HCT116 (cell line): ENCODE results near the gene SPATC1L. TPM values are rescaled to one million over a fixed set of nuclear protein-coding genes. Genes with fewer than 3 reads are reported as not detected.

Source experiments
- ATAC-seq: fragments of 200-7000 bp; cut with Tn5 transposase; 2 replicates; pipeline ENCODE4 v1.9.1; 2020; ENCODE audit warnings: mild to moderate bottlenecking, moderate library complexity
- BruUV-seq: library from RNA; stranded (reverse); fragments of 400-500 nt; replicated peaks from 2 replicates; lab custom pipeline; 2021; lab: Mats Ljungman, UMichigan
- CTCF ChIA-PET: fragments of 300-600 bp; sonication (Branson Sonifier 250); formaldehyde crosslinking; loops from one replicate; lab custom pipeline; 2021; ENCODE audit warnings: antibody characterized with exemption; lab: Charles Lee
- POLR2A ChIA-PET: fragments of 300-600, 350-600 bp; sonication (Branson Sonifier 250); formaldehyde crosslinking; loops from one replicate; lab custom pipeline; 2021; ENCODE audit warnings: antibody characterized with exemption; lab: Charles Lee
- RAD21 ChIA-PET, 2 experiments: fragments of 300-600 bp; sonication (Branson Sonifier 250); formaldehyde crosslinking; loops; one replicate each; lab custom pipeline; 2023; ENCODE audit warnings: low total read pairs in 2 of 2; ENCODE audit not compliant: uncharacterized antibody in 2 of 2, unreplicated experiment in 2 of 2, low non-redundant PET in 1 of 2; lab: Charles Lee
- DNase-seq: peaks from one replicate; pipeline ENCODE4 v3.0.0-alpha.2; 2010; ENCODE audit warnings: low read depth, low spot score
- H2AFZ ChIP-seq: fragments of 200-600 bp; shearing (Covaris generic), sonication (generic); 2 replicates; pipeline ENCODE4 v1.6.1; 2017; ENCODE audit warnings: low read depth, mixed run types, mixed read lengths, antibody characterized with exemption, low read length; ENCODE audit not compliant: poor library complexity, severe bottlenecking
- H3K27ac ChIP-seq: 2 replicates; pipeline ENCODE4 v1.5.1; 2012; ENCODE audit warnings: low read depth, low read length
- H3K27me3 ChIP-seq: fragments of 200-600 bp; sonication (generic); 2 replicates; pipeline ENCODE4 v1.6.1; 2016; ENCODE audit warnings: mixed run types, low read length, mixed read lengths; ENCODE audit not compliant: insufficient read depth
- H3K36me3 ChIP-seq, 2 experiments: fragments of 200-500 bp in 1 of 2; fragments of 200-600 bp in 1 of 2; sonication (Bioruptor generic) in 1 of 2; sonication (generic) in 1 of 2; 2 replicates each; pipeline versions ENCODE4 v1.5.1 to v1.6.1; 2014 to 2016; ENCODE audit warnings: low read length in 2 of 2, inconsistent platforms in 1 of 2, mixed read lengths in 1 of 2, mixed run types in 1 of 2; ENCODE audit not compliant: insufficient read depth in 2 of 2, control insufficient read depth in 1 of 2
- H3K4me1 ChIP-seq, 2 experiments: fragments of 200-600 bp in 1 of 2; sonication (generic) in 1 of 2; 2 replicates each; pipeline versions ENCODE4 v1.5.1 to v1.6.1; 2012 to 2017; ENCODE audit warnings: low read length in 2 of 2, inconsistent platforms in 1 of 2, mild to moderate bottlenecking in 1 of 2, mixed read lengths in 1 of 2, mixed run types in 1 of 2, moderate library complexity in 1 of 2; ENCODE audit not compliant: insufficient read depth in 2 of 2, control insufficient read depth in 1 of 2
- H3K4me2 ChIP-seq: fragments of 200-600 bp; sonication (generic); 2 replicates; pipeline ENCODE4 v1.6.1; 2017; ENCODE audit warnings: mixed run types, low read length, mixed read lengths
- H3K4me3 ChIP-seq, 2 experiments: fragments of 200-600 bp in 1 of 2; sonication (generic) in 1 of 2; replicated peaks in 1 of 2; 2 replicates each; pipeline ENCODE4 v1.5.1; 2011 to 2016; ENCODE audit warnings: low read length in 2 of 2, control low read depth in 1 of 2, low read depth in 1 of 2, mild to moderate bottlenecking in 1 of 2, mixed read lengths in 1 of 2, mixed run types in 1 of 2
- H3K79me2 ChIP-seq: fragments of 200-600 bp; sonication (generic); 2 replicates; pipeline ENCODE4 v1.6.1; 2017; ENCODE audit warnings: mild to moderate bottlenecking, mixed run types, low read length, moderate library complexity, mixed read lengths; ENCODE audit not compliant: insufficient read depth
- H3K9ac ChIP-seq: fragments of 200-600 bp; sonication (generic); 2 replicates; pipeline ENCODE4 v1.6.1; 2016; ENCODE audit warnings: low read length, mixed read lengths
- H3K9me2 ChIP-seq: fragments of 200-600 bp; sonication (generic), shearing (Covaris generic); 2 replicates; pipeline ENCODE4 v1.6.1; 2017; ENCODE audit warnings: mixed run types, mild to moderate bottlenecking, moderate library complexity; ENCODE audit not compliant: insufficient read depth
- H3K9me3 ChIP-seq, 2 experiments: fragments of 200-500 bp in 1 of 2; fragments of 200-600 bp in 1 of 2; sonication (Bioruptor generic) in 1 of 2; sonication (generic) in 1 of 2; 2 replicates each; pipeline ENCODE4 v1.6.1; 2014 to 2017; ENCODE audit warnings: low read length in 2 of 2, mixed read lengths in 2 of 2, inconsistent platforms in 1 of 2, low read depth in 1 of 2, mild to moderate bottlenecking in 1 of 2, mixed run types in 1 of 2, moderate library complexity in 1 of 2; ENCODE audit not compliant: control insufficient read depth in 1 of 2, insufficient read depth in 1 of 2
- H4K20me1 ChIP-seq: fragments of 200-600 bp; sonication (generic), shearing (Covaris generic); 2 replicates; pipeline ENCODE4 v1.6.1; 2017; ENCODE audit warnings: mixed run types, mild to moderate bottlenecking, moderate library complexity; ENCODE audit not compliant: insufficient read depth
- CBX3 ChIP-seq: IDR thresholded peaks from 2 replicates; pipeline ENCODE4 v1.6.1; 2012; ENCODE audit warnings: low read depth
- CEBPB ChIP-seq: IDR thresholded peaks from 2 replicates; pipeline ENCODE4 v1.6.1; 2012; ENCODE audit warnings: low read depth
- FOSL1 ChIP-seq: IDR thresholded peaks from 2 replicates; pipeline ENCODE4 v1.6.1; 2012; ENCODE audit warnings: low read depth
- JUND ChIP-seq: IDR thresholded peaks from 2 replicates; pipeline ENCODE4 v1.6.1; 2012
- POLR2AphosphoS5 ChIP-seq: IDR thresholded peaks from 2 replicates; pipeline ENCODE4 v1.6.1; 2011; ENCODE audit warnings: mild to moderate bottlenecking, low read depth, low read length, moderate library complexity
- RAD21 ChIP-seq: IDR thresholded peaks from 2 replicates; pipeline ENCODE4 v1.6.1; 2012; ENCODE audit warnings: low read depth, mild to moderate bottlenecking
- SP1 ChIP-seq: IDR thresholded peaks from 2 replicates; pipeline ENCODE4 v1.6.1; 2012; ENCODE audit warnings: low read depth
- TCF7L2 ChIP-seq: IDR thresholded peaks from 2 replicates; pipeline ENCODE4 v1.7.0; 2011; ENCODE audit warnings: borderline replicate concordance, inconsistent platforms; ENCODE audit not compliant: insufficient read depth, insufficient read length; ENCODE audit errors: extremely low read depth
- YY1 ChIP-seq: IDR thresholded peaks from 2 replicates; pipeline ENCODE4 v1.6.1; 2011; ENCODE audit warnings: low read length, low read depth, moderate library complexity, mild to moderate bottlenecking; ENCODE audit not compliant: insufficient replicate concordance; ENCODE audit errors: extremely low read depth
- intact Hi-C: fragments of 100-400 bp; cut with micrococcal nuclease; formaldehyde crosslinking; loops from 2 replicates; pipeline ENCODE4 v1.10.0; 2022
- total RNA-seq: library from RNA; stranded (reverse); gene quantifications from one replicate; pipeline ENCODE4 v1.2.1, GENCODE V29; 2021; ENCODE audit not compliant: unreplicated experiment
- TF ChIP-seq, protein P1 (sequence below): IDR thresholded peaks from 2 replicates; pipeline ENCODE4 v1.6.1; 2012
- TF ChIP-seq, protein P2 (sequence below): IDR thresholded peaks from 2 replicates; pipeline ENCODE4 v1.6.1; 2012
- TF ChIP-seq, protein P3 (sequence below): IDR thresholded peaks from 2 replicates; pipeline ENCODE4 v1.6.1; 2012; ENCODE audit warnings: low read depth
- TF ChIP-seq, protein P4 (sequence below), 3 experiments: fragments of 200-600 bp in 1 of 3; sonication (generic) in 1 of 3; IDR thresholded peaks in 2 of 3; conservative IDR thresholded peaks in 1 of 3; 2 replicates each; pipeline ENCODE4 v1.5.1; 2012 to 2017; ENCODE audit warnings: low read depth in 2 of 3, low read length in 2 of 3, antibody characterized with exemption in 1 of 3, borderline replicate concordance in 1 of 3, control low read depth in 1 of 3, mild to moderate bottlenecking in 1 of 3, mixed read lengths in 1 of 3, mixed run types in 1 of 3, moderate library complexity in 1 of 3; ENCODE audit not compliant: insufficient read depth in 1 of 3

The SPATC1L gene
- total RNA-seq, 1 experiment from 2014 or later = 1.3 TPM

DNA sequence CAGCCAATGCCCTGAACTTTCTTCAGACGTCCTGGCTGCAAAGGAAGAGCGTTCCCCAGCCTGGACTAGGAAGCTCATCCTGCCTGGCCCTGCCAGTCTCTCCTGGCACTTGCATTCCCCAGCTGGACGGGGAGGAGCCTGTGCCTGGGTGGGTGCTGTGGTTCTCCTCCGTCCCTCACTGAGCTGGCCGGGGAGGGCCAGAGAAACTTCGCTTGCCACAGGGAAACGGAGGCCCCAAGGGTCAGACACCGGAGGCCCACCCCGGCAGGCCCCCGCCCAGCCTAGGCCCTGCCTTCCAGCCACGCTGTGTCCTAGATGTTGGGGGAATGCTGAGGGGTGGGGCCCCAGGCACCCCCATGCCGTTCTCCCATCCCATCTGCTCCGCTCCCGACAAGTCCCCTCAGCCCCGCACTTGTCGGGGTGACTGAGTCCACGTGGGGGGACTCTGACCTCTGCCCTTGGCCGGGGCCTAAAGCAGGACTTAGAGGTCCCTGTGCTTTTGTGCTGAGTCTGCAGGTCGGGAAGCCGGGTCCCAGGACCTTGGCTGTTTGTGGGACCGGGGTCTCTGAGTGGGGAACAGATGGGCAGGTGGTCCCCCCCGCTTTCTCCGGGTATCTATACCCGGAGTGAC is 33.7 kb downstream of the SPATC1L start:
- H4K20me1 ChIP-seq = no peaks in the 10 kb centered on the region
- ATAC-seq (no peak), DNase-seq (no peak)
- ChIA-PET CTCF (no interaction called here), RAD21 (no interaction called here), POLR2A (no interaction called here)
- H3K9me3 ChIP-seq = no peaks in the 10 kb centered on the region
- H3K9ac ChIP-seq = no peak overlapping the region
- H3K27ac ChIP-seq = no peak overlapping the region
- H3K36me3 ChIP-seq = no peaks in the 10 kb centered on the region
- no TSS peak for BruUV-seq
- H3K4me3 ChIP-seq = no peak overlapping the region
- intact Hi-C loops = no loop called here
- no peaks in the 10 kb centered on the region for H3K9me2 ChIP-seq
- TF ChIP-seq, protein P1, sequence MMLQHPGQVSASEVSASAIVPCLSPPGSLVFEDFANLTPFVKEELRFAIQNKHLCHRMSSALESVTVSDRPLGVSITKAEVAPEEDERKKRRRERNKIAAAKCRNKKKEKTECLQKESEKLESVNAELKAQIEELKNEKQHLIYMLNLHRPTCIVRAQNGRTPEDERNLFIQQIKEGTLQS = no peak
- TF ChIP-seq TCF7L2 (no peak), POLR2AphosphoS5 (no peak)
- H3K4me2 ChIP-seq = no peak overlapping the region
- no peaks in the 10 kb centered on the region for H3K27me3 ChIP-seq
- peaks cover 7 to 16% of the 10 kb centered on the region in 2 experiments; a peak in 3 of 4 replicates for H3K4me1 ChIP-seq
- H2AFZ ChIP-seq = no peak overlapping the region
- H3K79me2 ChIP-seq = no peaks in the 10 kb centered on the region

DNA sequence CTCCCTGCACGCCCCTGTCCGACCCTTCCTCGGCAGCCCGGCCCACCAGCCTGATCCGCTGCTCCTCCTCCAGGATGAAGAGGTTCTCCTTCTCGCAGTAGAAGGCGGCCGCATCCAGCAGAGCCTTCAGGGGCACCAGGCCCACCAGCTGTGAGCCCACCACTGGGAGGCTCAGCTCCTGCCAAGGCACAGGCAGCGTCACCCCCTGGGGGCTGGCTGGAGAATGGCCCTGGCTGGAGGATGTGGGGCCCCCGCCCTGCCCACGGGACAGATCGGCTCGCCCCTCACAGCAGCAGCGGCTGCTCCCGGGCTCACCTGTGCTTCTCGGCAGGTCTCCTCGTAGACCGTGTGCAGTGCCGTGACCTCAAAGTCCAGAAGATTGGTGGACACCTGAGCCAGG is 34.2 kb downstream of the SPATC1L start:
- POLR2A ChIA-PET = no interaction called here
- TF ChIP-seq, protein P2, sequence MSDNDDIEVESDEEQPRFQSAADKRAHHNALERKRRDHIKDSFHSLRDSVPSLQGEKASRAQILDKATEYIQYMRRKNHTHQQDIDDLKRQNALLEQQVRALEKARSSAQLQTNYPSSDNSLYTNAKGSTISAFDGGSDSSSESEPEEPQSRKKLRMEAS = no peak
- TF ChIP-seq RAD21 (no peak), CEBPB (no peak), YY1 (no peak), FOSL1 (no peak), CBX3 (no peak), SP1 (no peak), JUND (no peak)
- TF ChIP-seq, protein P3, sequence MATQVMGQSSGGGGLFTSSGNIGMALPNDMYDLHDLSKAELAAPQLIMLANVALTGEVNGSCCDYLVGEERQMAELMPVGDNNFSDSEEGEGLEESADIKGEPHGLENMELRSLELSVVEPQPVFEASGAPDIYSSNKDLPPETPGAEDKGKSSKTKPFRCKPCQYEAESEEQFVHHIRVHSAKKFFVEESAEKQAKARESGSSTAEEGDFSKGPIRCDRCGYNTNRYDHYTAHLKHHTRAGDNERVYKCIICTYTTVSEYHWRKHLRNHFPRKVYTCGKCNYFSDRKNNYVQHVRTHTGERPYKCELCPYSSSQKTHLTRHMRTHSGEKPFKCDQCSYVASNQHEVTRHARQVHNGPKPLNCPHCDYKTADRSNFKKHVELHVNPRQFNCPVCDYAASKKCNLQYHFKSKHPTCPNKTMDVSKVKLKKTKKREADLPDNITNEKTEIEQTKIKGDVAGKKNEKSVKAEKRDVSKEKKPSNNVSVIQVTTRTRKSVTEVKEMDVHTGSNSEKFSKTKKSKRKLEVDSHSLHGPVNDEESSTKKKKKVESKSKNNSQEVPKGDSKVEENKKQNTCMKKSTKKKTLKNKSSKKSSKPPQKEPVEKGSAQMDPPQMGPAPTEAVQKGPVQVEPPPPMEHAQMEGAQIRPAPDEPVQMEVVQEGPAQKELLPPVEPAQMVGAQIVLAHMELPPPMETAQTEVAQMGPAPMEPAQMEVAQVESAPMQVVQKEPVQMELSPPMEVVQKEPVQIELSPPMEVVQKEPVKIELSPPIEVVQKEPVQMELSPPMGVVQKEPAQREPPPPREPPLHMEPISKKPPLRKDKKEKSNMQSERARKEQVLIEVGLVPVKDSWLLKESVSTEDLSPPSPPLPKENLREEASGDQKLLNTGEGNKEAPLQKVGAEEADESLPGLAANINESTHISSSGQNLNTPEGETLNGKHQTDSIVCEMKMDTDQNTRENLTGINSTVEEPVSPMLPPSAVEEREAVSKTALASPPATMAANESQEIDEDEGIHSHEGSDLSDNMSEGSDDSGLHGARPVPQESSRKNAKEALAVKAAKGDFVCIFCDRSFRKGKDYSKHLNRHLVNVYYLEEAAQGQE = no peak
- TF ChIP-seq, protein P4, sequence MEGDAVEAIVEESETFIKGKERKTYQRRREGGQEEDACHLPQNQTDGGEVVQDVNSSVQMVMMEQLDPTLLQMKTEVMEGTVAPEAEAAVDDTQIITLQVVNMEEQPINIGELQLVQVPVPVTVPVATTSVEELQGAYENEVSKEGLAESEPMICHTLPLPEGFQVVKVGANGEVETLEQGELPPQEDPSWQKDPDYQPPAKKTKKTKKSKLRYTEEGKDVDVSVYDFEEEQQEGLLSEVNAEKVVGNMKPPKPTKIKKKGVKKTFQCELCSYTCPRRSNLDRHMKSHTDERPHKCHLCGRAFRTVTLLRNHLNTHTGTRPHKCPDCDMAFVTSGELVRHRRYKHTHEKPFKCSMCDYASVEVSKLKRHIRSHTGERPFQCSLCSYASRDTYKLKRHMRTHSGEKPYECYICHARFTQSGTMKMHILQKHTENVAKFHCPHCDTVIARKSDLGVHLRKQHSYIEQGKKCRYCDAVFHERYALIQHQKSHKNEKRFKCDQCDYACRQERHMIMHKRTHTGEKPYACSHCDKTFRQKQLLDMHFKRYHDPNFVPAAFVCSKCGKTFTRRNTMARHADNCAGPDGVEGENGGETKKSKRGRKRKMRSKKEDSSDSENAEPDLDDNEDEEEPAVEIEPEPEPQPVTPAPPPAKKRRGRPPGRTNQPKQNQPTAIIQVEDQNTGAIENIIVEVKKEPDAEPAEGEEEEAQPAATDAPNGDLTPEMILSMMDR (IDR thresholded peaks at IDR 0.05 in 2 of 3, conservative IDR thresholded peaks at IDR 0.05 in 1 of 3; ENCODE audit: borderline replicate concordance in 1 of 3, insufficient read depth in 1 of 3, low read depth in 2 of 3, low read length in 2 of 3) = no peak

More for the DNA sequence above, 34.2 kb downstream of the SPATC1L start:
- H3K27ac ChIP-seq = no peak overlapping the region
- intact Hi-C loops = no loop called here
- no peaks in the 10 kb centered on the region for H3K9me3 ChIP-seq
- H3K9me2 ChIP-seq = no peaks in the 10 kb centered on the region
- ChIA-PET RAD21 (no interaction called here), CTCF (no interaction called here)
- no peak overlapping the region for H3K9ac ChIP-seq
- H2AFZ ChIP-seq = no peak overlapping the region
- H3K4me2 ChIP-seq = no peak overlapping the region
- no peaks in the 10 kb centered on the region for H3K79me2 ChIP-seq
- H3K36me3 ChIP-seq = no peaks in the 10 kb centered on the region
- BruUV-seq = no TSS peak
- ATAC-seq (no peak), DNase-seq (no peak)
- H3K27me3 ChIP-seq = no peaks in the 10 kb centered on the region
- no peaks in the 10 kb centered on the region for H4K20me1 ChIP-seq
- H3K4me1 ChIP-seq = peaks cover 7 to 16% of the 10 kb centered on the region in 2 experiments; a peak in 3 of 4 replicates
- H3K4me3 ChIP-seq = no peak overlapping the region
